OCI-LY7 (cell line): ENCODE results near the gene DNA2. TPM values are rescaled to one million over a fixed set of nuclear protein-coding genes. Genes with fewer than 3 reads are reported as not detected.

ENCODE experiments used
- BruUV-seq: library from RNA; stranded (reverse); fragments of 400-500 nt; replicated peaks from 2 replicates; lab custom pipeline; 2021; lab: Mats Ljungman, UMichigan
- CTCF ChIA-PET: fragments of 300-600 bp; sonication (Branson Sonifier 250); formaldehyde crosslinking; loops from one replicate; lab custom pipeline; 2022; ENCODE audit warnings: antibody characterized with exemption; ENCODE audit not compliant: unreplicated experiment; lab: Charles Lee
- POLR2A ChIA-PET: fragments of 300-600 bp; sonication (Branson Sonifier 250); formaldehyde crosslinking; loops from one replicate; lab custom pipeline; 2022; ENCODE audit warnings: antibody characterized with exemption; lab: Charles Lee
- DNase-seq: peaks from one replicate; pipeline ENCODE4 v3.0.0-alpha.2; 2015; ENCODE audit warnings: low spot score
- H2AFZ ChIP-seq: fragments of 200-600 bp; sonication (generic), shearing (Covaris generic); 2 replicates; pipeline ENCODE4 v1.6.1; 2014; ENCODE audit warnings: mild to moderate bottlenecking, antibody characterized with exemption, low read length, moderate library complexity
- H3K27ac ChIP-seq: fragments of 200-600 bp; sonication (generic); 2 replicates; pipeline ENCODE4 v1.5.1; 2014; ENCODE audit warnings: mixed run types, low read depth, mild to moderate bottlenecking, moderate library complexity, low read length, inconsistent platforms; ENCODE audit not compliant: poor library complexity, severe bottlenecking
- H3K36me3 ChIP-seq: fragments of 200-600 bp; sonication (generic); 2 replicates; pipeline ENCODE4 v1.6.1; 2014; ENCODE audit warnings: mild to moderate bottlenecking, antibody characterized with exemption, low read length, moderate library complexity, mixed read lengths; ENCODE audit not compliant: insufficient read depth
- H3K4me1 ChIP-seq: fragments of 200-600 bp; sonication (generic); 2 replicates; pipeline ENCODE4 v1.5.1; 2014; ENCODE audit warnings: mild to moderate bottlenecking, low read length; ENCODE audit not compliant: insufficient read depth, poor library complexity, severe bottlenecking
- H3K4me2 ChIP-seq: fragments of 200-600 bp; sonication (generic); 2 replicates; pipeline ENCODE4 v1.6.1; 2014; ENCODE audit warnings: mild to moderate bottlenecking, low read length
- H3K4me3 ChIP-seq: fragments of 200-600 bp; sonication (generic); 2 replicates; pipeline ENCODE4 v1.5.1; 2014; ENCODE audit warnings: mild to moderate bottlenecking, low read depth, low read length; ENCODE audit not compliant: poor library complexity, severe bottlenecking
- H3K79me2 ChIP-seq: fragments of 200-600 bp; sonication (generic); 2 replicates; pipeline ENCODE4 v1.6.1; 2016; ENCODE audit warnings: low read depth, mild to moderate bottlenecking, low read length, moderate library complexity, mixed read lengths; ENCODE audit not compliant: insufficient read depth
- H3K9me2 ChIP-seq: fragments of 200-600 bp; sonication (generic); 2 replicates; pipeline ENCODE4 v1.6.1; 2016; ENCODE audit warnings: mild to moderate bottlenecking, low read length, mixed read lengths; ENCODE audit not compliant: insufficient read depth
- H3K9me3 ChIP-seq: fragments of 200-600 bp; sonication (generic); 2 replicates; pipeline ENCODE4 v1.6.1; 2014; ENCODE audit warnings: mild to moderate bottlenecking, mixed run types, low read length, mixed read lengths
- H4K20me1 ChIP-seq: fragments of 200-600 bp; sonication (generic); 2 replicates; pipeline ENCODE4 v1.6.1; 2014; ENCODE audit warnings: mild to moderate bottlenecking, antibody characterized with exemption, low read length, moderate library complexity, mixed read lengths; ENCODE audit not compliant: insufficient read depth
- CTCF ChIP-seq: fragments of 200-600 bp; sonication (generic); conservative IDR thresholded peaks from 2 replicates; pipeline ENCODE4 v1.5.1; 2014; ENCODE audit warnings: mild to moderate bottlenecking, antibody characterized with exemption, low read length, moderate library complexity, mixed read lengths
- EZH2phosphoT487 ChIP-seq: fragments of 200-600 bp; sonication (generic); IDR thresholded peaks from 2 replicates; pipeline ENCODE4 v1.6.1; 2018; ENCODE audit warnings: low read depth, borderline replicate concordance, mild to moderate bottlenecking, mixed run types, antibody characterized with exemption, low read length, moderate library complexity, mixed read lengths
- intact Hi-C: fragments of 100-400 bp; cut with micrococcal nuclease; formaldehyde crosslinking; loops from one replicate; pipeline ENCODE4 v1.10.0; 2022; ENCODE audit not compliant: unreplicated experiment
- total RNA-seq, 2 experiments: library from RNA; depleted of rRNA in 1 of 2; stranded (reverse); fragments of >200 nt in 1 of 2; shearing (Covaris generic) in 1 of 2; gene quantifications; 2 replicates each; pipeline ENCODE4 v1.2.3, GENCODE V29; 2014 to 2022

DNA2 gene
- total RNA-seq, 2 experiments from 2014 or later = 42.1 to 51.2 TPM

- CTCF ChIA-PET = no interaction called here
- H4K20me1 ChIP-seq = no peaks in the 10 kb centered on the region
- POLR2A ChIA-PET = interaction anchor here (0.6 kb wide), 4 partner anchors 17 to 344 kb away, joined by 3 to 6 read pairs (median 4); no protein-coding TSS in a partner anchor
- no peaks in the 10 kb centered on the region for H3K79me2 ChIP-seq
- no peaks in the 10 kb centered on the region for H3K9me2 ChIP-seq
- no peak for DNase-seq
- no TSS peak for BruUV-seq
- H3K27ac ChIP-seq = no peak overlapping the region
- H3K9me3 ChIP-seq = no peaks in the 10 kb centered on the region
- intact Hi-C loops = no loop called here
- peaks cover 83% of the 10 kb centered on the region for H3K36me3 ChIP-seq
- no peak overlapping the region for H3K4me3 ChIP-seq
- H3K4me2 ChIP-seq = no peak overlapping the region
- H3K4me1 ChIP-seq = no peaks in the 10 kb centered on the region
- TF ChIP-seq CTCF = no peak
- TF ChIP-seq EZH2phosphoT487 = no peak
- H2AFZ ChIP-seq = no peak overlapping the region
Observed at GRCh38 chr10:68446179-68446578, 25.6 kb downstream of the DNA2 start.

DNA sequence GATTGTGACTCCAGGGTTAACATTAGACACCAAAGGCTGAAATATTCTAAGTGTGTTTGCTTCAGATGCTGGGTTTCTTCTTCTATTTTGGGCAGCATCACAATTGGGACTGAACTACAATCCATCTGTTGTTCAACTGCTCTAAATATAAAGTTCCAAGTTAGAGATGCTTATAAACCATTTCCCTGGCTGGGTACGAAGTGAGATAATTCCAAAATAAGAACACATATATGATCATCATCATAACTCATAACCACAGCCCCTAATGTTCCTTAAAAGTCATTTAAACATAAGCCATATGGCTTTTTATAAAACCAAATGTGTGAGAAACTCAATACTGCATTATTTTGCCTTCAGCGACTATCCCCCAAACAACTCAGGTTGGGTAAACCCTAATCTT, 28.8 kb downstream of the DNA2 start:
- Histone ChIP-seq H3K9me3 (no peaks in the 10 kb centered on the region), H3K4me3 (no peak overlapping the region), H3K27ac (no peak overlapping the region), H3K9me2 (no peaks in the 10 kb centered on the region), H4K20me1 (no peaks in the 10 kb centered on the region), H3K36me3 (peaks cover 68% of the 10 kb centered on the region), H2AFZ (no peak overlapping the region), H3K4me2 (no peak overlapping the region), H3K79me2 (no peaks in the 10 kb centered on the region), H3K4me1 (no peaks in the 10 kb centered on the region)
- TF ChIP-seq EZH2phosphoT487 = no peak
- no peak for TF ChIP-seq CTCF
- ChIA-PET POLR2A (interaction anchor here (0.6 kb wide), 1 partner anchor 9 kb away, joined by 3 read pairs; no protein-coding TSS in a partner anchor), CTCF (no interaction called here)
- intact Hi-C loops = no loop called here
- TSS peak; percentile 35 for BruUV-seq
- DNase-seq = no peak

DNA sequence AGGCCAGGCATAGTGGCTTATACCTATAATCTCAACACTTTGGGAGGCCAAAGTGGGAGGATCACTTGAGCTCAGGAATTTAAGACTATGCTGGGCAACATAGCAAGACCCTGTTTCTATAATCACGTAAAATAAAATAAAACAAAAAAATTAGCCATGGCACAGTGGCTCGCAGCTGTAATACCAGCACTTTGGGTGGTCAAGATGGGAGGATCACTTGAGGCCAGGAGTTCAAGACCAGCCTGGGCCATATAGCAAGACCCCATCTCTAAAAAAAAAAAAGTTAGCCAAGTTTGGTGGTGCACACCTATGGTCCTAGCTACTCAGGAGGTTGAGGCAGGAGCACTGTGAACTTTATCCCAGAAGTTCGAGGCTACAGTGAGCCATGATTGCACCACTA, 30.9 kb downstream of the DNA2 start:
- Histone ChIP-seq H4K20me1 (no peaks in the 10 kb centered on the region), H3K4me1 (no peaks in the 10 kb centered on the region), H3K9me3 (no peaks in the 10 kb centered on the region), H3K4me2 (no peak overlapping the region), H2AFZ (no peak overlapping the region), H3K36me3 (peaks cover 70% of the 10 kb centered on the region), H3K9me2 (no peaks in the 10 kb centered on the region), H3K4me3 (no peak overlapping the region), H3K27ac (no peak overlapping the region), H3K79me2 (no peaks in the 10 kb centered on the region)
- no peak for DNase-seq
- no TSS peak for BruUV-seq
- ChIA-PET POLR2A (interaction anchor here (0.6 to 1.1 kb wide), 2 partner anchors 10 to 19 kb away, joined by 3 read pairs; no protein-coding TSS in a partner anchor), CTCF (no interaction called here)
- TF ChIP-seq CTCF = no peak
- no peak for TF ChIP-seq EZH2phosphoT487
- intact Hi-C loops = no loop called here
